ENCODE data around the gene JAZF1. TPM values are rescaled to one million over a fixed set of nuclear protein-coding genes. Genes with fewer than 3 reads are reported as not detected.

JAZF1 gene
- total and polyA plus RNA-seq, 2 of the 8 experiments (the other 6 are each of a cell fraction or from before 2014, with no cell fraction given): 2.6 to 21.8 TPM

- H3K23me2 ChIP-seq (ENCODE audit: low read depth, low read length): no peaks in the 10 kb centered on the region
- H4K20me1 ChIP-seq (replicated peaks in 1 of 2; ENCODE audit: control insufficient read depth in 1 of 2, insufficient read depth in 2 of 2, low read length in 2 of 2): peaks cover 0 to 1% of the 10 kb centered on the region in 2 experiments
- peaks cover 0 to 3% (median 2%) of the 10 kb centered on the region in 4 experiments; a peak in 4 of 7 replicates for H3K4me1 ChIP-seq (replicated peaks in 1 of 4; ENCODE audit: control insufficient read depth in 3 of 4, insufficient read depth in 4 of 4, low read length in 3 of 4)
- H4K5ac ChIP-seq (ENCODE audit: insufficient read length, low read depth, low read length): no peak overlapping the region
- no peak overlapping the region for H2AK5ac ChIP-seq (ENCODE audit: low read depth, low read length)
- H3K18ac ChIP-seq (ENCODE audit: extremely low read depth, low read length): no peak overlapping the region
- no peak overlapping the region for H4K8ac ChIP-seq (ENCODE audit: extremely low read depth, insufficient read depth, low read length)
- WGBS, 2 experiments (ENCODE audit: extremely low coverage in 1 of 2, insufficient coverage in 1 of 2, insufficient read length in 1 of 2, insufficient replicate concordance in 2 of 2, low coverage in 1 of 2, low lambda C conversion rate in 2 of 2, missing lambda C conversion rate in 1 of 2): 25% methylated on average over 12 of the region's 12 CpGs; no CpG with 5 or more reads in 1 of the 2 experiments
- no peak overlapping the region for H2AFZ ChIP-seq (ENCODE audit: low read length)
- FAIRE-seq: peak; percentile 99
- H3K23ac ChIP-seq (ENCODE audit: insufficient read length): no peak overlapping the region
- no peak overlapping the region for H3K56ac ChIP-seq (replicated peaks; ENCODE audit: insufficient read length, low read depth, low read length)
- no peak overlapping the region for H3K4me3 ChIP-seq (ENCODE audit: extremely low read depth in 1 of 4, insufficient read depth in 2 of 4, low read depth in 3 of 4, low read length in 4 of 4)
- H3K79me2 ChIP-seq (ENCODE audit: control insufficient read depth in 1 of 2, insufficient read depth in 2 of 2, low read length in 2 of 2): no peaks in the 10 kb centered on the region
- no peak overlapping the region for H4K91ac ChIP-seq (replicated peaks; ENCODE audit: insufficient read length, low read length)
- peak overlapping the region in 1 of 2 experiments; percentile 32; a peak in 2 of 4 replicates for H3K4me2 ChIP-seq (ENCODE audit: insufficient read depth in 1 of 2, low read depth in 2 of 2, low read length in 2 of 2)
- no peak overlapping the region for H2BK15ac ChIP-seq (ENCODE audit: low read length)
- no peak overlapping the region for H3K9ac ChIP-seq (replicated peaks in 1 of 4; ENCODE audit: extremely low read depth in 1 of 4, low read depth in 3 of 4, low read length in 3 of 4)
- no peaks in the 10 kb centered on the region for H3K27me3 ChIP-seq (replicated peaks in 1 of 4; ENCODE audit: control insufficient read depth in 3 of 4, extremely low read depth in 1 of 4, insufficient read depth in 3 of 4, low read length in 3 of 4)
- no peak overlapping the region for H2BK12ac ChIP-seq (ENCODE audit: low read depth, low read length)
- H3K36me3 ChIP-seq (ENCODE audit: control insufficient read depth in 2 of 4, insufficient read depth in 4 of 4, low read length in 3 of 4): no peaks in the 10 kb centered on the region
- H3K4ac ChIP-seq (replicated peaks; ENCODE audit: insufficient read length, low read depth, low read length): no peak overlapping the region
- no peak overlapping the region for H3K14ac ChIP-seq (ENCODE audit: insufficient read length)
- no peak overlapping the region for H3K27ac ChIP-seq (ENCODE audit: low read depth, low read length)
- CTCF ChIA-PET (ENCODE audit: partially characterized antibody): interaction anchor here (0.5 to 4.9 kb wide), 49 partner anchors 11 to 832 kb away, joined by 3 to 28 read pairs (median 4); no protein-coding TSS in a partner anchor
- peak; percentile 43 to 68 for DNase-seq (ENCODE audit: low read depth in 1 of 2, low spot score in 2 of 2)
- H2BK5ac ChIP-seq (ENCODE audit: low read depth, low read length): no peak overlapping the region
- no peak overlapping the region for H2BK20ac ChIP-seq (ENCODE audit: low read length)
- no peak overlapping the region for H2BK120ac ChIP-seq (replicated peaks; ENCODE audit: low read depth, low read length)
- H3K9me3 ChIP-seq (ENCODE audit: insufficient read depth in 2 of 2, low read depth in 1 of 2, low read length in 1 of 2): no peaks in the 10 kb centered on the region
- POLR2A ChIA-PET (ENCODE audit: partially characterized antibody): no interaction called here
- no peaks in the 10 kb centered on the region for H3K79me1 ChIP-seq (ENCODE audit: low read depth, low read length)
- 0 out of 2 replicates have a peak, but pooled peaks have one; percentile 39 for TF ChIP-seq POU5F1 (IDR thresholded peaks at IDR 0.05; ENCODE audit: low read depth, low read length)
- TF ChIP-seq TEAD4 (IDR thresholded peaks at IDR 0.05; ENCODE audit: low read depth, low read length): no peak
- no peak for TF ChIP-seq SUZ12 (IDR thresholded peaks at IDR 0.05; ENCODE audit: low read length)
- TF ChIP-seq CREB1 (IDR thresholded peaks at IDR 0.05): 0 out of 2 replicates have a peak, but pooled peaks have one; percentile 37
- TF ChIP-seq SP1 (IDR thresholded peaks at IDR 0.05; ENCODE audit: low read depth, low read length): no peak
- no peak for TF ChIP-seq POLR2A (IDR thresholded peaks at IDR 0.05; ENCODE audit: control extremely low read depth in 1 of 2, low read depth in 2 of 2, low read length in 2 of 2)
- TF ChIP-seq POLR2AphosphoS5 (IDR thresholded peaks at IDR 0.05; ENCODE audit: low read depth, low read length): no peak
- peak; percentile 29 for TF ChIP-seq ASH2L (IDR thresholded peaks at IDR 0.05; ENCODE audit: low read length)
- TF ChIP-seq CTCF (IDR thresholded peaks at IDR 0.05; ENCODE audit: control extremely low read depth in 1 of 3, insufficient read depth in 1 of 3, low read depth in 1 of 3, low read length in 3 of 3): peak; percentile 55 to 98 (median 93)
- no peak for TF ChIP-seq RBBP5 (IDR thresholded peaks at IDR 0.05; ENCODE audit: borderline replicate concordance, low read depth, low read length)
- TF ChIP-seq SRF (IDR thresholded peaks at IDR 0.05; ENCODE audit: low read depth, low read length): no peak
- no peak for TF ChIP-seq MAX (IDR thresholded peaks at IDR 0.05)
Measured at GRCh38 chr7:28020302-28020940, 160.2 kb downstream of the JAZF1 start.

Data from H1 (cell line).